Right cardiac atrium (tissue), 5 donors: ENCODE data around the gene DUOX1. TPM values are rescaled to one million over a fixed set of nuclear protein-coding genes. Genes with fewer than 3 reads are reported as not detected.

ENCODE experiments used
- ATAC-seq, 2 donors: fragments of 200-7000 bp; cut with Tn5 transposase; one replicate each; pipeline versions ENCODE4 v1.8.0 to v1.9.1; 2020; ENCODE audit warnings: moderate library complexity in 2 of 2, mild to moderate bottlenecking in 1 of 2
- DNase-seq, 3 donors: peaks; one replicate each; pipeline ENCODE4 v3.0.0-alpha.2; 2020
- H3K27ac ChIP-seq: one replicate; pipeline ENCODE4 v1.5.1; 2013; ENCODE audit warnings: mild to moderate bottlenecking, low read length, control low read depth, moderate library complexity
- H3K27me3 ChIP-seq: one replicate; pipeline ENCODE4 v1.6.1; 2013; ENCODE audit not compliant: control insufficient read depth, insufficient read depth
- H3K4me1 ChIP-seq: one replicate; pipeline ENCODE4 v1.6.1; 2013; ENCODE audit warnings: low read length; ENCODE audit not compliant: control insufficient read depth, insufficient read depth
- H3K4me3 ChIP-seq: one replicate; pipeline ENCODE4 v1.5.1; 2013; ENCODE audit warnings: low read length, control low read depth
- H3K9me3 ChIP-seq: one replicate; pipeline ENCODE4 v1.6.1; 2013; ENCODE audit warnings: low read length; ENCODE audit not compliant: control insufficient read depth
- WGBS: extraction: QIAGEN DNeasy Blood & Tissue Kit; methylation state at CpG from one replicate; pipeline ENCODE4 v1.1.7; 2013; 5-methylcytosine and 5-hydroxymethylcytosine counted together
- intact Hi-C, 4 donors: fragments of 100-400 bp; cut with DNase I; formaldehyde crosslinking; loops; one replicate each; pipeline versions ENCODE4 v1.11.0 to v1.14.0; 2022 to 2023
- polyA plus RNA-seq: library from polyadenylated mRNA; stranded (reverse); fragments of 200-250 nt; gene quantifications from one replicate; pipeline ENCODE4 v1.2.3, GENCODE V29; 2013
- total RNA-seq, 4 donors: library from RNA; stranded (reverse); fragmentation: NEBNext Ultra II Directional; extraction: Animal tissue kit (Norgen Biotek cat#: 25700); gene quantifications; one replicate each; pipeline ENCODE4 v1.2.1, GENCODE V29; 2021
- donor health status: healthy with polysubstance abuse.
- donor health status: DM: no; HTN: yes; CAD: no.
- donor health status: DM: no; HTN: no; CAD: no.
- donor health status: DM: no; HTN: yes; CAD: no; lungs with severe emphysema.
- donor health status: DM: yes; HTN: yes; CAD: no.

The DUOX1 gene
- total and polyA plus RNA-seq, 5 donors = 1.9 to 6.1 (median 3.3) TPM

DNA sequence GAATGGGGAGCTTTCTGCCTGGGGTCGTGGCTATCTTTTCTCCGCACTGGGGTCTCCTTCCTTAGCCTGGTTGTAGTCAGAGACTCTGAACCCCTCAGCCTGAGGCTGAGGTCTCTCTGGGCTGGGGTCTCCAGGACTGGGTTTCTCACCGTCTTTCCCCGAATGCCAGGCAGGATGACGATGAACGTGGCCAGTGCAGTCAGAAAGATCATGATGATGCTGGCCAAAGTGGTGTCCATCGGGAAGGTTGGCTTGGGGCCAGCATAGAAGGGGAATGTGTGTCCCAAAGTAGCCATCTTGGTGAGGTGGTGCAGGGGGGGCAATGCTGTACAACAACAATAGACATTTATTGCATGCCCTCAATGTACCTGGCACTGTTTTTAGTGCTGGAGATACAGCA, 7.1 kb upstream of the DUOX1 start:
- Histone ChIP-seq H3K9me3 (no peaks in the 10 kb centered on the region), H3K4me3 (no peak overlapping the region), H3K27ac (no peak overlapping the region), H3K27me3 (no peaks in the 10 kb centered on the region), H3K4me1 (no peaks in the 10 kb centered on the region)
- DNase-seq (no peak), ATAC-seq (no peak)
- 82% methylated on average over 7 of the region's 7 CpGs for WGBS
- intact Hi-C loops = no loop called here

DNA sequence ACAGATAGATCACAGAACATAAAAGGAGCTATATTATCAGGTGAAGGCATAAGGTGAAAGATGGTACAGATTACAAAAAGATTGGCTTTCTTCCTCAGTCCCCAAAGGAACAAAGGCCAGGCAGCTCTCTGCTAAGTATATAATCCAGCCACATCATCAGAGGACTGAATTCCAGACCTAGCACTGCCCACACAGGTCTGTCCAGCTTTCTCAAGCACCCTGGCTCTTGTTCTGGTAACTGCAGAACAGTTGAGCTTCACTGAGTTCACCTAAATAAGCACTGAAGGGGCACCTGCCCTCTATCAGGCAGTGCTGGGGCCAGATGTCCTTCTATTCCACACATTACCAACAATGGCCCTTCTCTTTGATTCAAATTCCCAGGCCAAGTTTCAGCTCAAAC, 6.4 kb upstream of the DUOX1 start:
- Histone ChIP-seq H3K9me3 (no peaks in the 10 kb centered on the region), H3K27ac (no peak overlapping the region), H3K27me3 (no peaks in the 10 kb centered on the region), H3K4me3 (no peak overlapping the region), H3K4me1 (no peaks in the 10 kb centered on the region)
- intact Hi-C loops = no loop called here
- DNase-seq (no peak), ATAC-seq (no peak)

DNA sequence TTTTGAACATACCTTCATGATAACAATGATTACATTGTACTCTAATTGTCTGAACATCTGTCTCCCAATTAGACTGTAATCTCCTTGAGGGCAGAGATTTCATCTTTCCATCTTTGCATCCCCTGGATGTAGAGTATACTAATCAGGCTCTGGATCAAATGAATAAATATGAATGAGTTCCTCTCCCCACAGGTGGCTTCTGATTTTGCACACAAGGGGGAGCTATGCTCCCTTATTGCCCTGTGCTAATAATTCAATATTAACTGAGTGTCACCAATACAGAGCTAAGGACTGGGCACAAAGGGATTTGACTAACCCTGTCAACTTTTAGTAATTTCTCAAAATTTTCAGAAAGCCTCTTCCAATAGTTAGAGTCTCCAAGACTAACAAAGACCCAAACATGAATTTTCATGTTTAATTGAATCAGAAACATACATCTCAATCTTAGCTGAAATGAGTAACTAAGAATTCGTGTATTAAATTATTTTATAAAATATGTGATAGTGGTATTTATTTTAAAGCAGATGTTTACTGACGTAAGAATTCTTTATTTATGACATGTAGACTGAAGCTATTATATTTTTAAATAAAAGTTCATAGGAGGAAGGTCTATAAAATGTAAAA, 3.1 kb upstream of the DUOX1 start:
- 67% methylated on average over 2 of the region's 2 CpGs for WGBS
- Histone ChIP-seq H3K9me3 (no peaks in the 10 kb centered on the region), H3K4me3 (no peak overlapping the region), H3K4me1 (no peaks in the 10 kb centered on the region), H3K27me3 (no peaks in the 10 kb centered on the region), H3K27ac (no peak overlapping the region)
- intact Hi-C loops = no loop called here
- ATAC-seq = no peak
- no peak for DNase-seq

DNA sequence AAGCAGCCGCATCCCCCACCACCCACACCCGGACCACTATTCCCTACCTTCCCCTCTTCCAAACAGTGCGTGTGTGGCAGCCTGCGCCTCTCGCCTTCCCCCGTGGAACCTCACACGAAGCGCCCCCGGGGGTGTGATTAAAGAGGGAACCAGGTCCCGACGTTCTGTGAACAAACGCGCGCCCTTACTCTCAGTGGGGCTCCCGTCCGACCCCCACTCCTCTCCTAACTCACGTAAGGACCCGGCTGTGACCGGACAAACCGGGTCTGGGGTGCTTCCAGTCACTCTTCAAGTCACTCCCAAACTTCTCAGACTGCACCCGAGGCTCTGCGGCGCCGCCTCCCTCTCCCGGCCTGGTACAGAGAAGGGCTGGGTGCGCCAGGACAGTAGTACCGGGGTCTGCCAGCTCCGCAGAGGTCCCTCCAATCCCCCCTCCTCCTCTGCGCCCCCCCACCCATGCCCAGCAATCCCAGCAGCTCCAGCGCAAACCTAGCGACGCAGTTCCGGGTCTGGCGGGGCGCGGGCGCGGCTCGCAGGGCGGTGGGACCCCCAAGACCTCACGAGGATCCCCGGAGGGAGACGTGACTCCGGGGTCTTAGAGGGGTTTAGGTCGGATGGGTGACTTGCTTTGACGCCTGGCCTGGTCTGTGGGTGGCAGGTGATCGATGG, 689 bp upstream of the DUOX1 start:
- H3K27ac ChIP-seq = no peak overlapping the region
- no peaks in the 10 kb centered on the region for H3K4me1 ChIP-seq
- intact Hi-C loops = no loop called here
- ATAC-seq = peak; percentile 41 to 43
- H3K27me3 ChIP-seq = no peaks in the 10 kb centered on the region
- peak overlapping the region; percentile 43 for H3K4me3 ChIP-seq
- 5% methylated on average over 47 of the region's 47 CpGs for WGBS
- H3K9me3 ChIP-seq = no peaks in the 10 kb centered on the region
- no peak for DNase-seq

DNA sequence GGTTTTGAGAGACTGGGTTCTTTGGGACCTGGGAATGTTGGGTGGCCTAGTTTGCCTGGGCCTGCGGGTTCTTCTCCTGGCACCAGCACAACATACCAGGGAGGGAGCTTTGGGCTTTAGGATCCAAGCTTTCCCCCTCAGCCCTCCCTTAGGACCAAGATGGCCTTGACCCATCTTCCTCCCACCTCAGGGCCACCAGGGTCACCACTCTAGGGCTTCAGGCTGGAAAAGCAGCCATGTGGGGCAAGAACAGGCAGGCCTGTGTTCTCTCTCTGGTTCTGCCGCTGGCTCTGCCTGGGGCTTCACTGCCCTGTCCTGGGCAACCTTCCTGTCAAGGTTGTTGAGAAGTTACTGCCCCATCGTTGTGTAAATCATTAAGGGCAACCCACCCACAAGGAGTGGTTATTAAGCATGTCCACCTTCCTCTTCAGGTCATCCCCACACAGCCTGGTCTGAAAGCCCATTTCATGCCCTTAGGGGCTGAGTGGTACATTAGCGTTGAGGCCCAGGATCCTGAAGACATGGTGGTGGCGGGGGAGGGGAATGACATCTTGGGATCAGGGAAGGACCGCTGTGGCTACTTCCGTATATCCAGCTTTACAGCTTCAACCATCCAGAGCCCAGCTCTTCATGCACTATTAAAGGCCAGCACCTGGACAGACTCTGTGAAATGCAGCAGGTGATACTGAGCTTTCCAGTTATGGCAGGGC, 652 bp downstream of the DUOX1 start:
- no peaks in the 10 kb centered on the region for H3K9me3 ChIP-seq
- no peak overlapping the region for H3K4me3 ChIP-seq
- WGBS = 80% methylated on average over 7 of the region's 7 CpGs
- H3K4me1 ChIP-seq = no peaks in the 10 kb centered on the region
- H3K27me3 ChIP-seq = no peaks in the 10 kb centered on the region
- intact Hi-C loops = no loop called here
- ATAC-seq = no peak
- H3K27ac ChIP-seq = no peak overlapping the region
- no peak for DNase-seq

DNA sequence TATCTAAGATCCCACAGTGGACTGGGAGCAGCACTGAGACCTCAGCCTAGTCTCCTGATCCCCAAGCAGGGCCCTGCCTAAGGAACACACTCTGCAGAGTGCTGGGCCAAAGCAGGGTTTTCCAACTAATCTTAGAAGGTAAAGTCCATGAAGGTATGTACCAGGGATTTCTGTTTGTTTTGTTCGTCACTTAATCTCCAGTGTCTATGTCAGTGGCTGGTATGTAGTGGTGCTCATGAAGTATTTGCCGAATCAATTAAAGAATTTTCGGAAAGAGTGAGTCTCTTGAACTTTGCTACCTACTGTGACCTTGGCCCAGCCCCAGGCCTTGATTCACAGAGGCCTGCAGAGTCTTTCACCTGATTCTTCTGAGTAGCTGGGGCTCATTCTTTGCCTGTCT, 1.7 kb downstream of the DUOX1 start:
- ATAC-seq (no peak), DNase-seq (no peak)
- 93% methylated on average over 3 of the region's 3 CpGs for WGBS
- H3K27me3 ChIP-seq = no peaks in the 10 kb centered on the region
- H3K9me3 ChIP-seq = no peaks in the 10 kb centered on the region
- no peak overlapping the region for H3K27ac ChIP-seq
- intact Hi-C loops = no loop called here
- no peaks in the 10 kb centered on the region for H3K4me1 ChIP-seq
- no peak overlapping the region for H3K4me3 ChIP-seq

DNA sequence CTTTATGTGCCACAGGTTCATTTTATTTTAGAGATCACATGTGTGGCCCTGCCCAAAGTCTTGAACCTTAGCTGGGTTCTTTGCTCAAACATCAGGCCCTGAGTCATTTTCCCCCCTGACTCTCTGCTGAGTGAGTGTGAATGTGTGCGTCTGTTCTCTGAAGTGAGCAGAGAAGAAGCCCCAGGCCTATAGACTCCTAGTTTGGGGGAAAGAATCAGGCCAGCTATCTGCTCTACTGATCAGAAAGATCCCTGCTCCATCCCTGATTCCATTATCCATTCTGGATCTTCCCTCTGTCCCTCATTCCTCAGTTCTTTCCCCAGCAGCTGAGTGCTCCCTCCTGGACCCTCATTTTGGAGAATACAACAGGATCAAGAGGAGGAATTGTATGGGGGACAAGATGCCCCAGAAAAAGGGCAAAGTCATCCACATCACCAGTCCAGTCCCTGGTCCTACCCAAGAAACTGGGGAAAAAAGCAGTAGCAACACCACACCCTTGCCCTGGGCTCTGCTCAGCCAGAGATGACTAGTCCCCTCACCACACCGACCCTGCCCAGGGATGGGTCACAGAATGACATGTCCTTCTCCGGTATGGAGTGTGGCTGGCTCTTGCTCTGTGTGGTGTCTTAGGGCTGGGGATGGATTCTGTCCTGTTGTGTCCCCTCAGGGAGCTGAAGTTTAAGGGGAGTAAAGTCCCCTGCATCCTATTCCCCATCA, 3.2 kb downstream of the DUOX1 start:
- WGBS = 64% methylated on average over 3 of the region's 3 CpGs
- H3K27me3 ChIP-seq = no peaks in the 10 kb centered on the region
- DNase-seq (no peak), ATAC-seq (no peak)
- no peak overlapping the region for H3K4me3 ChIP-seq
- H3K4me1 ChIP-seq = no peaks in the 10 kb centered on the region
- intact Hi-C loops = no loop called here
- H3K27ac ChIP-seq = no peak overlapping the region
- no peaks in the 10 kb centered on the region for H3K9me3 ChIP-seq

DNA sequence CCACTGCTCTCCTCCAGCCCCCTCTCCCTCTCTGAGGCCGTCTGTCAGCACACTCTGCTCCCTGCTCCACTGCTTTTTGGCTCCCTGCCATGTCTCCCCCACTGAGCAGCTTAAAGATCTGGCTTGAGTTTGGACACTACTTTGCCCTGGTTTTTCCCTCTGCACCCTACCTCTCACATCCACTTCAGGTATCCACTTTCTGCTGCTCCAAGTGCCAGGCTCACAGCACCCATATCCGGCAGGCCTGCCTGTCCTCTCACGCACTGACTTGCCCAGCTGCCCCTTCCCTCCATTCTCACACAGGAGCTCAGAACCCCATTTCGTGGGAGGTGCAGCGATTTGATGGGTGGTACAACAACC, 3.7 kb downstream of the DUOX1 start:
- Histone ChIP-seq H3K9me3 (no peaks in the 10 kb centered on the region), H3K4me1 (no peaks in the 10 kb centered on the region), H3K4me3 (no peak overlapping the region), H3K27ac (no peak overlapping the region), H3K27me3 (no peaks in the 10 kb centered on the region)
- 72% methylated on average over 5 of the region's 5 CpGs for WGBS
- DNase-seq (no peak), ATAC-seq (no peak)
- intact Hi-C loops = no loop called here

DNA sequence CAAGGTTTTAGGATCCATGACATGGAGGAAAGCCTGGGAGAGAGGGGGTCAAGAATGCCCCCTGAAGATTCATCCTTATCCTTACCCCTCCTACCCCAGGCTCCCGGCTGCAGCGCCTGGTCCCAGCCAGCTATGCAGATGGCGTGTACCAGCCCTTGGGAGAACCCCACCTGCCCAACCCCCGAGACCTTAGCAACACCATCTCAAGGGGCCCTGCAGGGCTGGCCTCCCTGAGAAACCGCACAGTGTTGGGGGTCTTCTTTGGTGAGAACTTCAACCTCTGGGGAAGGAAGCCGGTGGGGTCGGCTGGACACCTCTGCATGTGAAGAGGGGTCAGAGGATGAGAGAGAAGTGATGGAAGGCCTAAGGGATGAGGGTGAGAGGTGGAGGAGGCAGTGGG, 4.3 kb downstream of the DUOX1 start:
- ATAC-seq (no peak), DNase-seq (no peak)
- no peaks in the 10 kb centered on the region for H3K4me1 ChIP-seq
- no peaks in the 10 kb centered on the region for H3K9me3 ChIP-seq
- H3K4me3 ChIP-seq = no peak overlapping the region
- H3K27ac ChIP-seq = no peak overlapping the region
- WGBS = 89% methylated on average over 7 of the region's 7 CpGs
- intact Hi-C loops = no loop called here
- no peaks in the 10 kb centered on the region for H3K27me3 ChIP-seq

DNA sequence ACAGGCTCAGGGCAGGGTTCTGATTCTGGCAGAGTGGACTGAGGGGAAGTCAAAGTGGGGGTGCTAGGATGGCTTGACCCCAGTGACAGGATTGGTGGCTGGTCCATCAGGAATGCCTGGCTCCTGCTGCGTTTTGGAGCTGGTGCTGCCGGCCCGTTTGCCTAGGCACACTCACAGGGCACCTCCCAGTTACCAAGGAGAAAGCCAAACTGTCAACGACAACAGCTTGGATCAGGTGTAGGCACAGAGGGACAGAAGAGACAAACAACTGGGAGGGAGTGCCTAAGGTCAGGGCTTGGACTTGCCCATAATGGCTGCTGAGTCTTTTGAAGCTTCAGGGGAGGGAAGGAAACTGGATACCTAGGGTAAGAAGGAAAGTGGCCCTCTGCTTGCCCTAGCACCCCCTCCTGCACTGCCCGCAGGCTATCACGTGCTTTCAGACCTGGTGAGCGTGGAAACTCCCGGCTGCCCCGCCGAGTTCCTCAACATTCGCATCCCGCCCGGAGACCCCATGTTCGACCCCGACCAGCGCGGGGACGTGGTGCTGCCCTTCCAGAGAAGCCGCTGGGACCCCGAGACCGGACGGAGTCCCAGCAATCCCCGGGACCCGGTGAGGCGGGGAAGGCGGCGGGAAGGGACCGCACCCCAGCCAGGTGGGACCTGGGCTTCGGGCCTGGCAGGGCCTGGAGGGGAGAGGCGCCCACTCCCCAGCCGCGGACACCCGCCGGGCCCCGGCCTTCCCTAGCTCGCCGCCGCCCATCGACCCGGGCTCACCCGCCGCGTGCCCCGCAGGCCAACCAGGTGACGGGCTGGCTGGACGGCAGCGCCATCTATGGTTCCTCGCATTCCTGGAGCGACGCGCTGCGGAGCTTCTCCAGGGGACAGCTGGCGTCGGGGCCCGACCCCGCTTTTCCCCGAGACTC, 5.1 kb downstream of the DUOX1 start:
- H3K9me3 ChIP-seq = no peaks in the 10 kb centered on the region
- intact Hi-C loops = no loop called here
- DNase-seq (peak in 1 of 3 donors; percentile 73), ATAC-seq (peak; percentile 44 to 58)
- 10% methylated on average over 57 of the region's 57 CpGs for WGBS
- H3K27me3 ChIP-seq = no peaks in the 10 kb centered on the region
- H3K4me3 ChIP-seq = peak overlapping the region; percentile 8
- H3K27ac ChIP-seq = no peak overlapping the region
- no peaks in the 10 kb centered on the region for H3K4me1 ChIP-seq
